Neuron (in vitro differentiated cells): ENCODE measurements around the gene YJU2.
"Not testable (repeated sequence)": the region's sequence is repeated elsewhere in the genome, so short reads cannot be mapped to it uniquely, and the experiment has no call there.

Experiments
- H2AFZ ChIP-seq: one replicate; pipeline ENCODE4 v1.6.1; 2013; ENCODE audit warnings: low read depth, mild to moderate bottlenecking, inconsistent platforms, low read length, moderate library complexity
- H3K27me3 ChIP-seq: one replicate; pipeline ENCODE4 v1.6.1; 2013; ENCODE audit warnings: low read length; ENCODE audit not compliant: insufficient read depth
- H3K36me3 ChIP-seq: one replicate; pipeline ENCODE4 v1.6.1; 2013; ENCODE audit warnings: low read length; ENCODE audit not compliant: insufficient read depth
- H3K4me1 ChIP-seq: one replicate; pipeline ENCODE4 v1.6.1; 2013; ENCODE audit warnings: low read length; ENCODE audit not compliant: insufficient read depth
- H3K4me3 ChIP-seq: 2 replicates; pipeline ENCODE4 v1.5.1; 2013; ENCODE audit warnings: mild to moderate bottlenecking, low read length, moderate library complexity
- H3K9me3 ChIP-seq: one replicate; pipeline ENCODE4 v1.6.1; 2013; ENCODE audit warnings: low read length

The YJU2 gene

DNA sequence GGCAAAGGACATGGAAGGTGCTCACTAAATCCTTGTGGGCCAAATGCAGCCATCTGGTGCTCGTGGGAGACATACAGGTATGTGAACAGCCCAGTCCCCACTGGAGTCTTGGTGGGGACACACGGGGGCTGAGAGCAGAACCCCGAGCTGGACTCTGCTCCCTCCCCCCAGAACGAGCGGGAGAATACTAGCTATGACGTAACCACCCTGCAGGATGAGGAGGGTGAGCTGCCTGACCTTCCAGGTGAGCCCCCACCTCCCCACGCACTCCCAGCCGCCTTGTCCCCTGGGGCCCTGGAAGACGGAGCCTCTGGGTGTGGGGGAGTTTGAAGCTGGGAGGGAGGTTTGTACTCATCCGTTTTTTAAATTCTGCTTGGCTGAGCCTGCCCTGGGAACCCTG lies 31.1 kb upstream of the YJU2 start:
- no peak overlapping the region for H3K4me3 ChIP-seq
- H2AFZ ChIP-seq = no peak overlapping the region
- peaks cover 5% of the 10 kb centered on the region for H3K27me3 ChIP-seq
- no peaks in the 10 kb centered on the region for H3K4me1 ChIP-seq
- no peaks in the 10 kb centered on the region for H3K9me3 ChIP-seq
- H3K36me3 ChIP-seq = no peaks in the 10 kb centered on the region

GRCh38 chr19:4216846-4217245 lies 30.0 kb upstream of the YJU2 start:
- no peaks in the 10 kb centered on the region for H3K9me3 ChIP-seq
- H2AFZ ChIP-seq = no peak overlapping the region
- no peaks in the 10 kb centered on the region for H3K4me1 ChIP-seq
- H3K4me3 ChIP-seq = no peak overlapping the region
- H3K36me3 ChIP-seq = no peaks in the 10 kb centered on the region
- peaks cover 5% of the 10 kb centered on the region for H3K27me3 ChIP-seq

- Histone ChIP-seq H3K36me3 (no peaks in the 10 kb centered on the region), H3K27me3 (peaks cover 5% of the 10 kb centered on the region), H3K4me1 (no peaks in the 10 kb centered on the region), H2AFZ (no peak overlapping the region), H3K4me3 (no peak overlapping the region), H3K9me3 (no peaks in the 10 kb centered on the region)
Measured at GRCh38 chr19:4217429-4218264, 29.2 kb upstream of the YJU2 start.

DNA sequence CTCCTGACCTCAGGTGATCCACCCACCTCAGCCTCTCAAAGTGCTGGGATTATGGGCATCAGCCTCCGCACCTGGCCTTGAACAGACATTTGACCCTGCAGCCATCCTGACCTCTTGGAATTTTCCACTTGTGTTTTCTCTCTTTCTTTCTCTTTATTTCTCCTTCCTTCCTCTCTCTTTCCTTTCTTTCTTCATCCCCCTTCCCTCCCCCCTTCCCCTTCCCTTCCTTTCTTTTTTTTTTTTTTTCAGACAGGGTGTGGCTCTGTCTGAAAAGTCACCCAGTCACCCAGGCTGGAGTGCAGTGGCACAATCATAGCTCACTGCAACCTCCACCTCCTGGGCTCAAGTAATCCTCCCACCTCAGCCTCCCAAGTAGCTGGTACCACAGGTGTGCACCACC lies 28.4 kb upstream of the YJU2 start:
- not testable (repeated sequence) for H2AFZ ChIP-seq, H3K36me3 ChIP-seq, H3K4me1 ChIP-seq, H3K4me3 ChIP-seq, H3K27me3 ChIP-seq, H3K9me3 ChIP-seq

DNA sequence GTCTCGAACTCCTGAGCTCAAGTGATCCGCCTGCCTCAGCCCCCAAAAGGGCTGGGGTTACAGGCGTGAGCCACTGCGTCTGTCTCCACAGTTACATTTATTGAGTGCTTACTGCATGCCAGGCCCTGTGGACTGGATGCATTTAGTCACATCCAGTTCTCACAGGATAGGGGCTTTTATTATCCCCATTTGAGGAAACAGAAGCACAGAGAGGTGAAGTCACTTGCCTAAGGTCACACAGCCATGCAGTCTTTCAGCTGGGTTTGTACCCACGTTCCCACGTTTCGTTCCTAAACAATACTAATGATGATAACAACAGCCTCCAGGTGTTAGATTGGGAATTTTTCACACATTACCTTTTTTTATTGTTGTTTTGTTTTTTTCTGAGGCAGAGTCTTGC lies 26.7 kb upstream of the YJU2 start:
- Histone ChIP-seq H3K36me3 (no peaks in the 10 kb centered on the region), H3K9me3 (no peaks in the 10 kb centered on the region), H3K4me3 (no peak overlapping the region), H3K27me3 (no peaks in the 10 kb centered on the region), H2AFZ (no peak overlapping the region), H3K4me1 (no peaks in the 10 kb centered on the region)

DNA sequence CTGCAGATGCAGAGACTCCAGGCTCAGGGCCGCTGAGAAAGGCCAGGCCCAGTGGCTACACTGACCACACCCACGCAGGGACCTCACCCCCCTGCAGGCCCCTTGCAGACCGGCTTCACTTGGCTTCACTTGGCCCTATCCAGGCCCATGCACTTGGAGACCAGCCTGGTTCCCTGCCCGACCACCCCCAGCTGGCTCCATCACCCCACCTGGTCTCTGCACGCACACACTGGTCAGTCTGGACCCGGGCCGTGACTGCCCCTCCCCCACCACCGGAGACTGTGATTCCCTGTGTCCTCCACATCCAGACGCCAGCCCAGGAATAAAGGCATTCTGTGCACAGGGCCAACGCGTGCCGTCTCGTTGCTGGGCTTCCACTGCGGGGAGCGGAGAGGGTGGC lies 22.4 kb upstream of the YJU2 start:
- no peaks in the 10 kb centered on the region for H3K4me1 ChIP-seq
- no peaks in the 10 kb centered on the region for H3K27me3 ChIP-seq
- H3K9me3 ChIP-seq = no peaks in the 10 kb centered on the region
- H3K36me3 ChIP-seq = no peaks in the 10 kb centered on the region
- no peak overlapping the region for H2AFZ ChIP-seq
- no peak overlapping the region for H3K4me3 ChIP-seq

DNA sequence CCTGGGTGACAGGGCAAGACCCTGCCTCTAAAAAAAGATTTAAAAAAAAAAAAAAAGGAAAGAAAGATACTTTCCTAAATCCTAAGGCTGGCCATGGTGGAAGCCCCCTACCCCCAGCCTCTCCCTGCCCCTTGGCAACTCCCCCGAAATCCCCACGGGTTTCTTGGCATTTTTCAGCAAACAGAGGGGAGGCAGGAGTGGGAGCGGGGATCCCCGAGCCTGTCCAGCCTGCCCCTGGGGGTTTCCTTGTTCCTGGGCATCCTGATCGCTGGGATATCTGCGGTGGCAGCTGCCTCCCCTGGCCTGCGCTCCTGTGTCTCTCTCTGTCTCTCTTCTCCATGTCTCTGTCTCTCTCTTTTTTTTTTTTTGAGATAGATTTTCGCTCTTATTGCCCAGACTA lies 21.0 kb upstream of the YJU2 start:
- Histone ChIP-seq H3K4me3 (no peak overlapping the region), H3K4me1 (no peaks in the 10 kb centered on the region), H2AFZ (no peak overlapping the region), H3K9me3 (no peaks in the 10 kb centered on the region), H3K27me3 (no peaks in the 10 kb centered on the region), H3K36me3 (no peaks in the 10 kb centered on the region)

DNA sequence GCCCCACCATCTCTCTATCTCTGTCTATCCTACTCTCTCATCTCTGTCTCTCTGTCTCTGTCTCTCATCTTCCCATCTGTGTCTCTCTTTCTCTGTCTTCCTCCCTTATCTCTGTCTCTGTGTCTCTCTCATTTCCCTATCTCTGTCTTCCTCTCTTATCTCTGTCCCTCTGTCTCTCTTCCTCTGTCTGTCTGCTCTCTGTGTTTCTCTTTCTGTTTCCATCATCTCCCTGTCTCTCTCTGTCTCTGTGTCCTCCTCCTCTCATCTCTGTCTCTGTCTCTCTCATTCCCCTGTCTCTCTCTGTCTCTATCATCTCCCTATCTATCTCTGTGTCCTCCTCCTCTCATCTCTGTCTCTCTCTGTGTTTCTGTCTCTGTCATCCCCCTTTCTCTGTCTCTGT lies 19.1 kb upstream of the YJU2 start:
- no peak overlapping the region for H2AFZ ChIP-seq
- H3K9me3 ChIP-seq = no peaks in the 10 kb centered on the region
- no peak overlapping the region for H3K4me3 ChIP-seq
- no peaks in the 10 kb centered on the region for H3K27me3 ChIP-seq
- H3K4me1 ChIP-seq = no peaks in the 10 kb centered on the region
- no peaks in the 10 kb centered on the region for H3K36me3 ChIP-seq

GRCh38 chr19:4228765-4229178 lies 18.1 kb upstream of the YJU2 start:
- Histone ChIP-seq H3K4me1 (no peaks in the 10 kb centered on the region), H3K36me3 (no peaks in the 10 kb centered on the region), H3K27me3 (no peaks in the 10 kb centered on the region), H2AFZ (no peak overlapping the region), H3K4me3 (no peak overlapping the region), H3K9me3 (no peaks in the 10 kb centered on the region)

- Histone ChIP-seq H3K4me1 (no peaks in the 10 kb centered on the region), H3K27me3 (no peaks in the 10 kb centered on the region), H3K9me3 (no peaks in the 10 kb centered on the region), H3K4me3 (no peak within 1 kb of the TSS), H2AFZ (no peak within 1 kb of the TSS), H3K36me3 (no peaks in the 10 kb centered on the region)
Measured at GRCh38 chr19:4229179-4229931, 17.5 kb upstream of the YJU2 start, which contains the start of gene EBI3. Gene EBI3 (plus strand): TSS chr19:4229523. CDS start chr19:4229551, 28 bp downstream.

DNA sequence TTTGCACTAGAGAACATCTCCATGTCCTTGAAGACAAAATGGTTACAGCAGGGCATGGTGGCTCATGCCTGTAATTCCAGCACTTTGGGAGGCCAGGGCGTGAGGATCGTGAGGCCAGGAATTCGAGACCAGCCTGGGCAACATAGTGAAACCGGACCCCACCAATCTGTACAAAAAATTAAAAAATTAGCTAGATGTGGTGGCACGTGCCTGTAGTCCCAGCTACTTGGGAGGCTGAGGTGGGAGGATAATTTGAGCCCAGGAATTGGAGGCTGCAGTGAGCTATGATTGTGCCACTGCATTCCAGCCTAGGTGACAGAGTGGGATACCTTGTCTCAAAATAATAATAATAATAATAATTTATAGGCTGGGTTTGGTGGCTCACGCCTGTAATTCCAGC lies 16.6 kb upstream of the YJU2 start:
- H3K9me3 ChIP-seq, H3K36me3 ChIP-seq, H3K27me3 ChIP-seq, H3K4me1 ChIP-seq, H3K4me3 ChIP-seq, H2AFZ ChIP-seq: not testable (repeated sequence)

DNA sequence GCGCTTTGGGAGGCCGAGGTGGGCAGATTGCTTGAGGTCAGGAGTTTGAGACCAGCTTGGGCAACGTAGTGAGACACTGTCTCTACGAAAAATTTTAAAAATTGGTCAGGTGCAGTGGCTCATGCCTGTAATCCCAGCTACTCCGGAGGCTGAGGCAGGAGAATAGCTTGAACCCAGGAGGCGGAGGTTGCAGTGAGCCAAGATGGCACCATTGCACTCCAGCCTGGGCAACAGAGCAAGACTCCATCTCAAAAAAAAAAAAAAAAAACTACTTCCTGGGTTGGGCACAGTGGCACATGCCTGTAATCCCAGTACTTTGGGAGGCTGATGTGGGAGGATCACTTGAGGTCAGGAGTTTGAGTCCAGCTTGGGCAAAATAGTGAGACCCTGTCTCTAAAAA lies 15.4 kb upstream of the YJU2 start:
- not testable (repeated sequence) for H3K27me3 ChIP-seq, H3K4me1 ChIP-seq, H3K9me3 ChIP-seq, H2AFZ ChIP-seq, H3K36me3 ChIP-seq, H3K4me3 ChIP-seq

- H3K27me3 ChIP-seq = not testable (repeated sequence)
Measured at GRCh38 chr19:4232139-4232538, 14.7 kb upstream of the YJU2 start.

More at GRCh38 chr19:4232139-4232538, 14.7 kb upstream of the YJU2 start:
- H3K9me3 ChIP-seq, H3K4me1 ChIP-seq, H3K4me3 ChIP-seq, H2AFZ ChIP-seq, H3K36me3 ChIP-seq: not testable (repeated sequence)
